Measurements from ENCODE around the gene SLX9.

The SLX9 gene

DNA sequence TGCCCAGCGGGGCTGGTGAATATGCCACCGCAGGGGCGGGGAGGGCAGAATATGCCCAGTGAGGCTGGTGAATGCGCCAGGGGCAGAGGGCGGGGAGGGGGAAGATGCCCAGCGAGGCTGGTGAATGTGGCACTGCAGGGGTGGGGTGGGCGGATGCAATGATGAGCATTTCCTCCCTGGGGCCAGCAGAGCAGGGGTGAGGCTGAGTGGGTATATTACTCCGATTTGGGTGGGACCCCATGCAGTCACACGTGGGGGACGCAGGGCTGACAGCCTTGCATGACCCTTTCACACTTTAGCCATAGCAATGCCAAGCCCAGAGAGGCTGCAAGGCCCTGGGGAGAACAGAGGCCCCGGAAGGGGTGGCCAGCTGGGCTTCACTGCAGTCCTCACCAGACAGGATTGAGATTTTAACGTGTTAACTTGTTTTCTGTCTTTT lies 9.3 kb upstream of the SLX9 start:
- peak; percentile 34 for DNase-seq (ENCODE audit: low spot score)

- peak; percentile 65 for DNase-seq (ENCODE audit: low spot score)
These were observed 8.7 kb upstream of the SLX9 start for GRCh38 chr21:44931137-44931500.

DNA sequence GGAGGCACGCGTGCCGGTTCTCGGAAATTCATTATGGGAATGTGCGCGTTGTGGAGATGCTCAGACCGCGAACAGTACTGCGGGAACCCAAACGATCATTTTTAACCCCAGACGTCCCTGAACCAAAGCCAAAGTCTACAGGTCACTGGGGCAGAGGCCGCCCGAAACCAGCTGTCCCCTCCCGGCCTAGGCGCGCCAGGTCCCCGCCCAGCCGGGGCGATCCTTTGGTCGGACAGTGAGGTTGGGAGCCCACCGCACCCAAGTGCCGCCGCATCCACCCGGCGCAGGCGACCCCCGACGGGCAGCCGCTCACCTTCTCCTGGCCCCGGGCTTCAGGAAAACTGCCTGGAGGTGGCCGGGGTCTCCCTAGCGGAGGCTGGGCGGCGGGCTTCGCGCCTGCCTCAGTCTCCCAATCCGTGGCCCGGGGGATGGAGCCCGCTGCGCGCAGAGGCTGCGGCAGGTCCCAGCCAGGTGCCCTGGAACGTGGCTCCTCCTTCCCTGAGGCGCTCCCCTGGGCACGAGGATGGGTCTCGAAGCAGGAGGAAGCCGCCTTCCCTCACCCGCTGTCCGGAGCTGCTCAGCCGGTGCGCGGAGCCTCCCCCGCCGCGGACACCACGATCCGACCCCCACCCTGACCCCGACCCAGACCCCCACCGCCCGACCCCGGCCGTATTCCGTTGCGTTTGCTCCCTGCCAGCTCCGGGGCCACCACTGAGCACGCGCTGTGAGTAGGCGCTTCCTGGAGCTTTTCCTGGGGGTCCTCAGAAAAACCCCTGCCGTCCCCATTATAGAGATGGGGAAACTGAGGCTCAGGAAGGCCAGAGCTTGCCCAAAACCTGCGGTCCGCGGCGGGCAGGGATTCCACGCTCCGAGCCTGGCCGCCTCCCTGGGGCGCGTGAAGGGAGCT lies 8.1 kb upstream of the SLX9 start:
- DNase-seq (ENCODE audit: low spot score): no peak

GRCh38 chr21:44932408-44933181 lies 7.2 kb upstream of the SLX9 start:
- no peak for DNase-seq (ENCODE audit: low spot score)

GRCh38 chr21:44933199-44933917 lies 6.5 kb upstream of the SLX9 start:
- no peak for DNase-seq (ENCODE audit: low spot score)

- DNase-seq (ENCODE audit: low spot score): no peak
These were observed 5.9 kb upstream of the SLX9 start for GRCh38 chr21:44933918-44934260.

GRCh38 chr21:44934276-44934675 lies 5.6 kb upstream of the SLX9 start:
- DNase-seq (ENCODE audit: low spot score): no peak

- no peak for DNase-seq (ENCODE audit: low spot score)
These were observed 4.9 kb upstream of the SLX9 start for GRCh38 chr21:44934797-44935532.

- no peak for DNase-seq (ENCODE audit: low spot score)
These were observed 4.3 kb upstream of the SLX9 start for GRCh38 chr21:44935533-44935927.

- no peak for DNase-seq (ENCODE audit: low spot score)
These were observed 877 bp upstream of the SLX9 start for GRCh38 chr21:44938772-44939531.

- DNase-seq (ENCODE audit: low spot score): peak; percentile 50
These were observed 345 bp downstream of the SLX9 start for GRCh38 chr21:44940116-44940631.

DNA sequence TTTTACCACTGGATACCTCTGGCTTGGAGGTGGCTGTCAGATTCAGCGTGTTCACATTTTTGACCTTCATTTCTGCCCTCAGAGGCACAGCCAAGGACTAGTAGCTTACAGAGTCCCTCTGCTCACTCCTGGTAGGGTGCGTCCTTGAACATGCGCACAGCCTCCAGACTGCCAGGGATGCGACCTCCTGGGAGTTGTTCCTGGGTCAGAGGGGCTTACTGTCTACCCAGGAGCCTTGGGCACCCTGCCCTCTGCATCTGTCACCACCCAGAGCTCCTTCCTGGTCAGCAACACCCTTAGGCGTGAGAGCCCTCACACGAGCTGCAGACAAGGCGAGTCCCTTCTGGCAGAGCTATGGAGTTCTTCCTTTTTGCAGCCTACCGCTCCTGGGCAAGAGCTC lies 1.7 kb downstream of the SLX9 start:
- no peak for DNase-seq (ENCODE audit: low spot score)

DNA sequence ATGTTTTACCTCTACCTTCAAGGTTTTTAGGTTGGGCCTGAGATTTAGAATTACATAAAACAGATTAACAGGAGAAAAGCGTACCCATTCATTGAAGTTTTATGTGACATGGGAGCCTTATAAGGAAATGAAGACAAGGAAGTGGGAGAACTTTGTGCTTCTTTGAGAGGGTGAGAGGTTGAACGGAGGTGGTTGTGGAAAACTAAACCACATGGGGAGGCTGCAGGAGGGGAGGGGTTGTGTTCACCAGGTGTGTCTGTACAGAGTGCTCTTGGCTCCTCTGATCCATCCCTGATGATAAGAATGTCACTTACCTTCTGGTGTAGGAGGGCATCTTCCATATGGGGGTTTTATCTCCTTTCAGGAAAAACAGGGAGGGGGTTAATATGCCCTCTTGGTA lies 2.7 kb downstream of the SLX9 start:
- no peak for DNase-seq (ENCODE audit: low spot score)

- DNase-seq (ENCODE audit: low spot score): no peak
These were observed 3.3 kb downstream of the SLX9 start for GRCh38 chr21:44943005-44943685.

DNA sequence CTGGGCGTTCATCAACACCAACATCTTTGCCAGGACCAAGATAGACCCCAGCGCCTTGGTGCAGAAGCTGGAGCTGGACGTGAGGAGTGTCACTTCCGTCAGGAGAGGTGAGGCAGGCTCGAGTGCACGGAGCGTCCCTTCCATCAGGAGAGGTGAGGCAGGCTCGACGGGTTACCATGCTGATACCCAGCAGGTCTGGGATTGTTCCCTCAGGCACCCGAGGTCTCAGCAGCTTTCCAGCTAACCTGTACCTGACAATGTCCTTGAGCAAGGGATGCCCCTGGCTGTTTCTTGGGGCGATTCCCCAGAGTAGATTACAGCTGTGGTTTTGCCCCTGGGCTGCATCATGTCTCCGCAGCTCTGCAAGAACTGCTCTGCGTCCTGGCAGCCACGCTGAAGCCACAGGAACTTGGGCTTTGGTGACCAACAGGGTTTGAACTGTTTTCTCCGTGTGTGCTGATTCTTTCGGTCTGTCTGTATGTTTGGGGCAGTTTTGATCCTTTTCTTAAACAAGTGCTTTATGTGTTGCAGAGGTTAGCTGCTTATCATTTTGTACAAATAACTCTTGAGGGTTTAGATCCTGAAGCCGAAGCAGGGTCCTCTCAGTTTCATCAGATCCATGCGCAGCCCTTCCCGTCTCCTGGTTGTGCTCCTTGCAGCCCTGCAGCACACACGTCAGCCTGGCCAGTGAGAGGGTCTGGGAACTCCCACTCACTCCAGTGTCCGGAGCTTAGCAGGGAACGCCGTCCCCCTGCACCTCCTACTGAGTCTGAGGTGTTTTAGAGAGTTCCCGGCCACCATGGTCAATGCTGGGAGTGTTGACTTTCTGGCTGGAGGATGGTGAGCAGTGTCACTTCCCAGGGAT lies 4.1 kb downstream of the SLX9 start:
- DNase-seq (ENCODE audit: low spot score): no peak

DNA sequence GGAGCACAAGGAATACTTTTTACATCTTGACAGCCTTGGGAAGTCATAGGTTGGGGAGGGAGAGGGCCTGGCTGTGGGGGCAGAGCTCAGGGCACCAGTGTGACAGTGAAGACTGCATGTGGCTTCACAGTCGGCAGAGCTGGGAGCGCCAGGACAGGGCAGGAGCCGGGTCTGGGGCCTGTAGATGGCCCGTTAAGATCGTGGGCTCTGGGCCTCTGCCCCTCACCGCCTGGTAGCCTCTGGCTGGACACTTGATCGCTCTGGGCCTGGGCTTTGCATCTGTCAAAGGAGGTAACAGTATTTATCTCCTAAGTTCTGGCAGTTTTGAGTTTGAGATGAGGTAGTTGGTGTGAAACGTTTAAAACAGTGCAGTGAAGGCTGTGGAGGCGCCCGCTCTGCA lies 4.8 kb downstream of the SLX9 start:
- no peak for DNase-seq (ENCODE audit: low spot score)

GRCh38 chr21:44946254-44947041 lies 6.6 kb downstream of the SLX9 start:
- no peak for DNase-seq (ENCODE audit: low spot score)

DNA sequence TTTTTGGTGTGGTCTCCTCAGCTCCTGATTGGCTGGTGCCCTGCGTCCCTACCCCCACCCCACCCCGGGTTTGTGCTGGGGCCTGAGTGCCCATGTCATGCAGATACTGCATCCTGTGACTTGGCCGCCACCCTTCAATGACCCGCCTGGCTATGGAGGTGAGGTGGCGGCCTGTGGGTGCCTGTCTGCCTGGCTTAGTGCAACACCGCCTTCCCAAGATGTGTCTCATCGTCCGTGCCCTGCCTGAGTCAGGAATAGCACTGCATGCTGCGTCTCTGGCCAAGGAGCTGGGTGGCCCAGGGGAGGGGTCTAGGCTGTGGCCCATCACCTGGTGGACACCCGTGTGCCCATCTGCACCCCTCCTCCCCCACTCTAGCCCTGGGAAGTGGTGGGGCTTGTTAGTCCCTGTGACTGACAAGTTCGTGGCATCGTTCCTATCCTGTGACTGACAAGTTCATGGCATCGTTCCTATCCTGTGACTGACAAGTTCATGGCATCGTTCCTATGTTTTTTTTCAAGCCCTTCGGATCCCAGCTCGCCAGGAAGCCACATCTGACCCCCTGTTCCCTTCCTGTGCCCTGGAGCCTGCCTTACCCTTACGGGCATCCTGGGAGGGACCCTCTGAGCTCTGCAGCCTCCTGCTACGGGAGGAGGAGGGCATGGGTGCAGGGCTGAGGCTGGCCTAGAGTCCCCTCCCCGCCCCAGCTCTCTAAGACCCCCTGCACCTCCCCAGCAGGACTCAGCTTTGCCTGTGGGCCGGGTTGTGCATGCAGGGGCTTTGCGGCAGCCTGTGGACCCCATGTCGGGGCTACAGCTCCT lies 7.5 kb downstream of the SLX9 start:
- no peak for DNase-seq (ENCODE audit: low spot score)

Data from NAMALWA (cell line).